GM21737 (cell line): ENCODE data around the gene TBC1D19.
A peak's percentile ranks its signal among the peaks of the same experiment; 100 is the strongest.

Source experiments
- ATAC-seq: cut with Tn5 transposase; IDR thresholded peaks from one replicate; pipeline ENCODE4 v1.9.1; 2021; ENCODE audit warnings: mild to moderate bottlenecking, moderate library complexity; ENCODE audit not compliant: unreplicated experiment

Gene TBC1D19

DNA sequence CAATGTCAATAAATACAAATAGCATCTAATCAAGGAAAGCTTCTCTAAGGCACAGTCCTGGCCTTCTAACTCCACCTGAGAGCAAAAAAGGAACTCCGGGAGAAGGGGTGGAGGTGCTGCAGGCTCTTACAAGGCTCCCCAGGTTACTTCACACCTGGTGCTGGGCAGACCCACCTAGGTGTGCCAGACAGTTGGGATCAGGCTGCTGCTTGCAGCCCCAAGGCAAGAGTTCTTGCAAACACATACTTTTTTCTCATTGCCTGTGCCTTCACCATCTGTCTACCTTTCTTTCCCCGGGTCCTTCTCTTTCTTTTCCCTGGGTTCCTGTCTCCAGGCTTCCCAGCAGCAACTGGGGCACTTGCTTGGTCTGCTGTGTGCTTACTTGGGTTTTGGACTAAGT lies 195.3 kb downstream of the TBC1D19 start:
- ATAC-seq, result no peak

DNA sequence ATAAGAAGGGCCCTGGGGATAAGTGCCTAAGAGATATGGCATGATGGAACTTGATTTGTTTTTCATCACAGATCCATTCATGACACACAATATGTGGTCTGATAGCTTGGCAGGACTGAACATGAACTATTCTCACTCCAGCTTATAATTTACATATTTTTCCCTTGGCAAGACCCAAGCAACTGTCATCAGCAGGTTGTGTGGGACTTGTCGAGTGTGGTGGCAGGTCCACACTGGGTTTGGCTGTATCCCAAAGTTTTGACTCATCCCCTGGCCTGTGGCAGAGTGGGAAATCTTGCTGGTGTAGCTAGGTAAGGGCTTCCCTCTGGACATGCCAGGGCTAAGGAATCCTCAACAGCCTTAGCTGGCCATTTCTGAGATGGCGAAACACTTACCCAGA lies 195.8 kb downstream of the TBC1D19 start:
- ATAC-seq, result no peak

DNA sequence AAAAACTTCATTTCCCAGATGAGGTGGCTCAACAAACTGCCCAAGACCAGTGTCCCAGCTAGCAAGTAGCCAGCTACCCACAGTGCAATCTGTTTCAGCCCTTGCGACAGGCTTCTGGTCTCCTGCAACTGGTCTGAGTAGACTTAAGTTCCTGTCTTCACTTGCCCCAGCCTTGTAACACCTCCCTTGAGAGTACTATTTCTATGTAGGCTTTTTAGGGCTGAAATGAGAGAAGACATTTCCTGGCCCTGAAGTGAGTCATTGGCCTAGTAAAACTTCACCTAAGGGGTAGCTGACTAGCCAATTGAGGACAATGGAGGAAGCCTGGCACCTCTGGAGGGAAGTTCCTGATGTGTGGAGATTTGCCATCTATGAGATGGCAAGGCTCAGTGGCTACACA lies 196.7 kb downstream of the TBC1D19 start:
- peak; percentile 88 for ATAC-seq

DNA sequence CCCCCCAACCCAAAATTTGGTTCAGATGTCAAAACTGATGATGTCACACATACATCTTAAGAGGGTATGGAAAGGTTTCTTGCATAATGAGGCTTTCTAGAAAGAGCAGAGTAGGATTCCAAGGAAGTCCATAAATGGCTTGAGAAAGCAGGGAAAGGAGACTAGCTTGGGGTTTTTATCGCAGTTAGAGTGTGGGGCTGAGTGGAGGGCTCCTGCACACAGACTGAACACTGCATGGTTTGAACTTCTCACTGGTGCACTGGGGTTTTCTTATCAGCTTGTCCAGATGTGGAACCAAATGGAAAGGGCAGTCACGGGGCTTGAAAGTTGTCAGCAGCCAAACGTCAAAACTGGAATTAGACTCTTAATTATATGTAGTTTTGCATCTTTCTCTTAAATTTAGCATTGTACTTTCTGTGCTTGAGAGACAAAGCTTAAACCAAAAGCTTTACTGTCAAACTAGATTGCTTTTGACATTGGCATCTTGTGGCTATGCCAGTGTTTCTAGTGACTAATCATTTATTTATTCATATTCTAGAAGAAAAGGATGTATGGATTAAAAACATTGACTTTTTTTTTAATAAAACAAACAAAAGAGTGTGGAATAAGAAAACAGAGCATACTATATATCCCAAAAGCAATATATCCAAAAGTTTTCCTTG lies 198.4 kb downstream of the TBC1D19 start:
- no peak for ATAC-seq

DNA sequence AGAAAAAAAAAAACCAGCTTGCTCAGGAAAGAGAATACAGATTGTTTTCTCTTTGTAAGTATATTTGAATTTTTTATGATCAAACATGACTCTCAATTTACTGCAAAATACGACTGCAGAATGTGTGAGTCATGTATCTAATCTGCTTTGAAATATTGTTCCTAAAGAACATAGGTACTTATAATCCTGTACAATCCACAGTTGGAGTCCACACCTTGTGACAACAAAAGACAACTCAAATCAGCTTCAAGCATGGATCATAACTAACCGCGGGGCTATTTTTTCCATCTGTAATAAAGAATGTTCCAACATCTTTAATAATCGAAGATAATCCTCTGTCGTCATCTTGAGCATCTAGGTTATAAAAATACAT lies 198.9 kb downstream of the TBC1D19 start:
- ATAC-seq, result no peak

DNA sequence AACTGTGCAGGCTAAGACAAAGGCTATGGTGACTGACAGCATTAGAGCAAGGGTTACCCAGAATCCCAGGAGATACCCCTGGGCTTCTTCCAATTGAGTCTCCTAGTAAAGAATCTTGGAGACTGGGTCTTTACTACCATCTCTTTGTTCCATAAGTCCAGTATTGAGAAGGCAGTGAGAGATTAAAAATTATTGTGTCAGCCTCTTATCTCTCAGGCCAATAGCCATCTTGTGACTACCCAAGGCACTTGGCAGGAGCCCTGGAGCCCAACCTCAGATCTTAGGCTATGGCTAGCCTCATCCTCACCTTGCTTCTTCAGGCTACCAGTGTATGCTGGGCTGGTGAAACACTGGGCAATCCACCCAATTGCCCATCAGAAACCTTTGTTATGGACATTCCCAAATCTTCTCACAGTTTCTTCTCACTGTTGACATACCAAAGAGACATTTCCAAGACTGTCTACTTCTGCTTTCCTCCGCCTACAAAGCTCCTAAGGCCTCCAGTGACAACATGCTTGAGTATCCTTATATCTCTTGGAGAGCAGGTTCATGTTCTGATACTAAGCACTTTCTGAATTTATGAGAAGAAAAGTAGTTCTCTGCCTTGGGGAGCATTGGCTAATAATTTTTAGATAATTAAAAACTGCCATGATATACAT lies 200.5 kb downstream of the TBC1D19 start:
- no peak for ATAC-seq

DNA sequence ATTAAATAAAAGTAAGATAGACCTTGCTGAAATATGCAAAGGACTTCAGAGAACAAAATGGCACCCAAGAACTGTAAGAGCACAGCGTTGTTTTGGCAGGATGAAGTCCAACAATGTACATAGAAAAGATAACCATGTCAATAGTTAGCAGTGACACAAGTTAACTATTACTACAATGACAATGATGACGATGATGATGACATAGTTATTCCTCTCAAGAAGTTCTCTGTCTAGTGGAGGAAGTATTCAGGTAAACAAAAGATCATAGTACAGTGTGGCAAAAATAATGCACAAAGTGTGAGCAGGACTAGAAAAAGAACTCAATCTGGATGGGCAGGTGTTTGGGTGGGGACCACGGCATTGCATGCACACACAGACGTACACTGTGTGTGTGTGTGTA lies 201.4 kb downstream of the TBC1D19 start:
- no peak for ATAC-seq

DNA sequence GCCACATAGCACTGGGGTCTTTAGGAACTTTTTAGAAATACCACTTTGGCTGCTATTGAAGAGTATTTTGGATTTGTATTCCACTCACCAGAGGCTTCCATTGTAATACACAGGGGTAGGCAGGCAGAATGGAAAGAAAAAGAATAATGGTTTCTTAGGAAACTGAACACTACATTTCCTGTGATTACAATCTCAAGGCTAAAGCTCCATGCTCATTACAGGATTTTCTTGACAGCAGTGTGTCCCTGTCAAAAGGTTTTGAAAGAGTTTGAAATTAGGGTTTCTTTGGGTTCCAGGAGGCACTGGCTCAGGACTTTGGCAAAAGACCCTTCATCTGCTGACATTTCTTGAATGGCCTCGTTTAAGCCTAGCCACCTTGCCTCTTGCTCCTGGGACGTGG lies 201.9 kb downstream of the TBC1D19 start:
- no peak for ATAC-seq

DNA sequence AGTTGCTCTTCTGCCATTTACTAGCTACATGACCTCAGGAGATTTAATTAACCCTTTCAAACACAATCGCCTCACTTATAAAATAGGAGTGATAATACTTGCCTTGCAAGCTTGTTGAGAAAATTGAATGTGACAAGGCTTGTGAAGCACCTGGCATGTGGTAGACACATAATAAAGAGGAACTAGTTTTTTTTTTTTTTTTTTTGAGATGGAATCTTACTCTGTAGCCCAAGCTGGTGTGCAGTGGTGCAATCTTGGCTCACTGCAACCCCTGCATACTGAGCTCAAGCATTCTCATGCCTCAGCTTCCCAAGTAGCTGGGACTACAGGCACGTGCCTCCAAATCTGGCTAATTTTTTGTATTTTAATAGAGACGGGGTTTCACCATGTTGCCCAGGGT lies 203.0 kb downstream of the TBC1D19 start:
- ATAC-seq, result no peak

DNA sequence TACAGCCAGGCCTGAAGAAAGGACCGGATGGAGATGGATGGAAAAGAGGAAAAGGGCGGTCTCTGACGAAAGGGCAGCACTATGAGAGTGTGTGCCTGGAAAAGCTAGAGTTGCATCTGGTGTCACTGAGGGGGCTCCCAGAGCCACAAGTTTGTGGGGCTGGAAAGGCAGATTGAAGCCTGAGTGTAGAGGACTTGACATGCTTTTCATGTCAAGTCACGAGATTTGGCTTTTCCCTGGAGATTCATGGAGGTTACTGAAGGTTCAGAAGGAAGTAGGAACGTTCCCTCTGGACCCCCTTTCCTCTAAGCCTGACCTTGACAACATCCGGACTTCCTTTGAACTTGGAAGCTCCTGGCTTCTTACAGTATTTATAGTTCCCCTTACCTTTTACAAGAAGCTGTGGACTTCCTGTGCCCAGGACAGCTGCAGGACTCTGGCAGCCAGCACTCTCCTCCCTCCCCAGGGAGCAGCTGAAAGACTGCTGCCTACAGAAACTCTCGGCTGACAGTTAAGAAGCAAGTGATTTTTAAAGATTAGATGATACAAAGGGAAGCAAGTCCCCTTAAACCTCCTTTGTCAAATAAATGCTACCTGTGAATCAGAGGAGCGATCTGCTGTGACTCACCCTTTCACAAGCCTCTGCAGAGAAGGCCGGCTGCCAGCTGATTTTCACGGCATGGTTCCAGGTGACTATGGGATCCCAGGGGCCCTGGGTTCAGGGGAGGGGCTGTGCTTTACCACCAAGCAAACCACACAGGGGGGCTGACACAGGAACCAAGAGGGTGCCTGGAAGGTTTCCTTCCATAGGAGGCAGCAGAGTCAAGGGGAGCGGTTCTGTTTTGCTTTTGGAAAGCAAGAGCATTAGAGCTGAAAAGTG lies 203.8 kb downstream of the TBC1D19 start:
- peak; percentile 50 for ATAC-seq

DNA sequence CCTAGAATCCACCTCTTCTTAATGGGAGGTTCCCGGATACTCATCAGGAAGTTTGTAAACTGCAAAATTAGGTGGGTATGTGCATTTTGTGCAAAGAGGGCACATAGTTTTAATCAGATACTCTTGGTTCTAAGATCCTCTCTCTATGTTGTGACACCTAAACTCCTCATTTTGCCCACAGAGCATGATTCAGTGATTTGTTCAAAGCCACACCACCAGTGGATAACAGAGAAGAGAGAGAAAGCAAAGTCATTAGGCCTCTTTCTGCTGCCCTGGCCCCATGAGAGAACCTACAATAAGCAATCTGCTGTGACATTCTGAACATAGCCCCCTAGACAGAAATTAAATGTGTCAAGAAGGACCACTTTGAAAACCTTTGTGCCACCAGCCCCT lies 204.5 kb downstream of the TBC1D19 start:
- ATAC-seq, result no peak

DNA sequence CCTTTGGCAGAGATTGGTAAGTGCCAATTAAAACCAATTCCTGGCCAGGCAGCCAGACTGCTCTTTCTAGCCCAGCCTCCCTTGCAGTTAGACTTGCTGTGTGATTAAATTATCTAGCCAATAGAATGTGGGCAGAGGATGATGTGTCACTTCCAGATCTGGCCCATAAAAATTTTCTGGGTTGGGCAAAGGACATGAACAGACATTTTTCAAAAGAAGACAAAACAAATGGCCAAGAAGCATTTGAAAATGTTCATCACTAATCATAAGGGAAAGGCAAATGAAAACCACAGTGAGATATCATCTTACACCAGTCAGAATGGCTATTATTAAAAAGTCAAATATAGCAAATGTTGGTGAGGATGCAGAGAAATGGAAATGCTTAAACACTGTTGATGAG lies 205.3 kb downstream of the TBC1D19 start:
- ATAC-seq, result no peak

DNA sequence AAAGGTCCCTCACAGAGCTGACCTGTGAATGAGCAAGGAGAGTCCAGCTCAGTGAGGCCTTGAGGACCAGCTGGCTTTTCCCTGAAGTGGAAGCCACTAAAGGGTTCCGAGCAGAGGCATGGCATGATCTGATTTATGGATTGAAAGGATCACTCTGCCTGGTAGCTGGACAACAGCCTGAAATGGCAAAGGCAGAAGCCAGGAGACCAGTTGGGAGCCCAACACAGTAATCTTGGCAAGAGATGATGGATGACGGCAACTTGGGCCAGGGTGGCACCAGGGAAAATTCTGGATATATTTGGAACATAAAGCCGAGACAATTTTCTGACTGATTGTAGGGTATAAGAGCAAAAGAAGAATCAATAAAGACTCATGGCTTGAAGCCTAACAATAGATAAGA lies 207.5 kb downstream of the TBC1D19 start:
- ATAC-seq, result no peak

DNA sequence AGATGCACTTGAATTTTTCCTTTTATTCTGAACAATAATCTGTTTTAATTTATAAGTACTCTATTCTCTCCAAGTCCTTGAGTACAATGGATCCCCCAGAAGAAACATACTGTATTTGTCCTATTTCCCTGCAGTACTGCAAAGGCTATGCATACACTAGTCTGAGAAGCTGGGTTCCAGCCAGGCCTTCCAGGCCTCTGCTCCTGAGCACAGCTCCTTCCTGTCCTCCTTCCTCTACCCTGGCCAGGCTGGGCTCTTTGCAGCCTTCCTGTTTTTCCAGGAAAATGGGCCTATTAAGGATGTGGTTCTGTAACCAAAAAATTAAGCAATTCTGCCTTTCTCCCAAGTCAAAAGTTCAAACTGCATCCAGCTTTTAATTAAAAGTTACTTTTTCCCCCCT lies 208.8 kb downstream of the TBC1D19 start:
- no peak for ATAC-seq

DNA sequence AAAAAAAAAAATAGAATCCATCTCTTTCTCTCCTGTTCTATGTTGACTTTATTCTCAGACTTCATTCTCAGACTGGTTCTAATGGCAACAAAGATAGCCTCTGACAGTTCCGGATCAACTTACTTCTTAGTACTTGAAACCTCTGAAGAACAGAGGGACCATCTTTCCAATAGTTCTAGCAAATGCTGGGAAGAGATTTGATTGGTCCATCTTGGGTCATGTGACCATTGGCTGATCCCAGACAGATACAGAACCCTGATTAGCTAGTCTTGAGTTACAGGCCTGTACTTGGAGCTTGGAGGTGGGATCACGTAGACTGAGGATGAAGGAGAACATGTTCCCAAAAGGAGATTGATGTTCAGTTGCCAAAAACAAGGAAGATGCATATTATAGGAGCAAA lies 209.9 kb downstream of the TBC1D19 start:
- ATAC-seq, result no peak

DNA sequence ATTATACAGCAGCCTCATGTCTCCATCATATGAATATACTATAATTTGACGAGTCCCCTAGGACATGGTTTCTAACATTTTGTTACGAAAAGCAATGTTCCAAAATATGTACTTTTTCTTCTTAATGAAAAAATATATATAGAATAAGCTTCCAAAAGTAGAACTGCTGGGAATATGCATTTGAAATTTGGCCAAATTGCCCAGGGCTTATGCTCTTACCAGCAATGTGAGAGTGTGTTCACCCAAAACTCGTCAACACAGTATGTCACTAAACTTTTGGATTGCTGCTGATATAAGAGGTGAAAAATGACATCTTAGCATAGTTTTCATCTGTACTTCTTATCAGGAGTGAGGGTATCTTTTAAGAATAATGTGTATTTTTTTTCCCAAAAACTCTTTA lies 212.2 kb downstream of the TBC1D19 start:
- ATAC-seq, result no peak

DNA sequence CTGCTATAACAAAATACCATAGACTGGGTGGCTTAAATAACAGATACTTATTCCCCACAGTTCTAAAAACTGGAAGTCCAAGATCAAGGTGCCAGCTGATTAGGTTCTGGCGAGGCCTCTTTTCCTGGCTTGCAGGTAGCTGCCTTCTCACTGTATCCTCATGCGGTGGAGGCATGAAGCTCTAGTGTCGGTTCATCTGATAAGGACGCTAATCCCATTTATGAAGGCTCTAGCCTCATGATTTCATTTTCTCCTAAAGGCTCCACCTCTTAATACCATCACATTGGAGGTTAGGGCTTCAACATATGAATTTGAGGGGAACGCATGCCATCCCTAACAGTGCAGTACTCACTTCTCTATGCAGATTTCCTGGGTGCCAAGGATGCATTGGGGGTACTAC lies 218.9 kb downstream of the TBC1D19 start:
- no peak for ATAC-seq

DNA sequence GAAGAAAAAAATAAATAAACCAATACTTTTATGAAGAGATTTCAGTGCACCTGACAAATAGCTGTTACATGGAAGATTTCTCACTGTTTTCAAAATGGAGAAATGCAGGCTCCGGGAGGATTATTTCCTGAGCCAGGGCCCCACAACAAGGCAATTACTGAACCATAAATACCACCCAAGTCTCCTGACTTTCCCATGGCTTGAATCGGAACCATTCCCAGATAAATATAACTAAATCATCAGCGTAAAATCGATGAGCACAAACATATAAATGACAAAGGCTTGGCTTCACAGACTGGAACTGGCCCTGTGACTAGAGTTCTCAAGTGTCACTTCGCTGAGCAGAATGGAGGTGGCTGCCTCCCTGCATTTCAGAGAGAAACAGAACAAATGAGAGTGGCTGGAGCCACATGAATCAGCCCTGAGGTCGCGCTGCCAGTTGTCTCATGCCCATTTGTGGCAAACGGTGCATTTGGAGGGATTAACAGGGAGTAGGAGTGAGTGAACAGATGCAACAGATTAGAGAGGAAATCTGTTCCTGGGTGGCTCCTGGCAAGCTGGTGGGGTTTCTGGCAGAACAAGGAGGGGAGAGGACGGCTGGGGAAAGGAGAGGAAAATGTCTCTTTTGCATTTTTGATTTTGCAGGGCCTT lies 219.5 kb downstream of the TBC1D19 start:
- no peak for ATAC-seq

DNA sequence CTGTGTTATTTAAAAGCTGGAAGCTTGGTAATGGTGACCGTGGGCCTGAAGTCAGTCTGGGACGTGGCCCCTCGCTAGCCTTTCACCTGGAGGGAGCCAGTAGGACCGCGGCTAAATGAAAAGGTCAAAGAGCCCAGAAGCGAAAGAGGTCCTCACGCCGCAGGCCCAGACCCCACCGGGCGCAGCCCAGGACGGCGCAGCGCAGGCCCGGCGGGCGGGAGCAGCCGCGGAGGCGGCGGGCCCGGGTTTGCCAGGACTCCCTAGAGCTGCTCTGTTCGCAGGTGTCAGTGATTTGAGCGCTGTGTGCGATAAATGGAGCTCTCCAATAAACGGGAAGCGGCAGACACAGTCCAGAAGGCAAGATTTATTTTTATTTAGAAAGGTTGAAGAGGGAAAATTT lies 220.6 kb downstream of the TBC1D19 start:
- ATAC-seq, result no peak

DNA sequence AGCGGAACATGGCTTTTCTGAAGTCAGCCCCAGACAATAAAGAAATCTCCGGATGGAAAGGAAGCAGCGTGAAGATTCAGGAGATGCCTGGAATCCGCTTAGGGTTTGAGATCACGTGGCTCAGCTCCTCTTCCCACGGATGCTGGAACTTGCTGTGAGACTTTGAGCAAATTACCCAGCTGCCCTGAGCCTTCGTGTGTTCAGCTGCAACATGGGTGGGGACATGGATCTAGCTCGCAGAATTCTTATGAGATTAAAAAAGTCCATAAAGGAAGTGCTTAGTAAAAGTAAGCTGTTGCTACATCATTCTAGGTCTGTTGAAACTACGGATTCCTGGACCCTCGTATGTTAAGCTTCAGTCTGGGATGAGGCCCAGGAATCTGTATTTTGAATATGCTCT lies 221.0 kb downstream of the TBC1D19 start:
- no peak for ATAC-seq
